Endothelial cell of umbilical vein (primary cell): Measurements from ENCODE around the gene VSIG10L2. TPM values are rescaled to one million over a fixed set of nuclear protein-coding genes. Genes with fewer than 3 reads are reported as not detected.

Experiments
- BruUV-seq: library from RNA; stranded (reverse); fragments of 400-500 nt; replicated peaks from 2 replicates; lab custom pipeline; 2021; lab: Mats Ljungman, UMichigan
- CTCF ChIA-PET: fragments of 300-600, 350-600 bp; sonication (Branson Sonifier 250); formaldehyde crosslinking; loops from one replicate; lab custom pipeline; 2021; ENCODE audit warnings: antibody characterized with exemption, inconsistent platforms; lab: Charles Lee
- POLR2A ChIA-PET: fragments of 300-600, 350-600 bp; sonication (Branson Sonifier 250); formaldehyde crosslinking; loops from one replicate; lab custom pipeline; 2021; ENCODE audit warnings: antibody characterized with exemption, inconsistent platforms; lab: Charles Lee
- DNase-seq: peaks from one replicate; pipeline ENCODE4 v3.0.0-alpha.2; 2011; ENCODE audit warnings: low read depth, low spot score
- FAIRE-seq: peaks from 2 replicates; lab custom pipeline; 2011; peaks lifted over from hg19 to GRCh38; lab: Jason Lieb, UNC
- H2AFZ ChIP-seq: 2 replicates; pipeline ENCODE4 v1.6.0; 2012; ENCODE audit warnings: low read depth, low read length, control low read depth, inconsistent platforms
- H3K27ac ChIP-seq: 2 replicates; pipeline ENCODE4 v1.5.1; 2011; ENCODE audit warnings: low read depth, mild to moderate bottlenecking, control low read depth, low read length, moderate library complexity; ENCODE audit not compliant: insufficient read depth
- H3K27me3 ChIP-seq, 2 experiments: 2 replicates each; pipeline versions ENCODE4 v1.6.0 to v1.6.1; 2011; ENCODE audit warnings: low read length in 2 of 2, mixed read lengths in 1 of 2; ENCODE audit not compliant: control insufficient read depth in 2 of 2, insufficient read depth in 2 of 2
- H3K36me3 ChIP-seq, 2 experiments: 2 replicates in 1 of 2; 3 replicates in 1 of 2; pipeline ENCODE4 v1.5.1; 2011; ENCODE audit warnings: low read length in 2 of 2, mild to moderate bottlenecking in 1 of 2, moderate library complexity in 1 of 2; ENCODE audit not compliant: control insufficient read depth in 2 of 2, insufficient read depth in 2 of 2; ENCODE audit errors: extremely low read depth in 1 of 2
- H3K4me1 ChIP-seq: 3 replicates; pipeline ENCODE4 v1.5.1; 2011; ENCODE audit warnings: mild to moderate bottlenecking, low read length; ENCODE audit not compliant: control insufficient read depth, insufficient read depth; ENCODE audit errors: extremely low read depth
- H3K4me2 ChIP-seq: 2 replicates; pipeline ENCODE4 v1.6.1; 2011; ENCODE audit warnings: low read length, control low read depth, mixed read lengths; ENCODE audit not compliant: insufficient read depth
- H3K4me3 ChIP-seq, 3 experiments: fragments of 200-600 bp in 1 of 3; sonication (generic), shearing (Covaris generic) in 1 of 3; replicated peaks in 1 of 3; 2 replicates each; pipeline ENCODE4 v1.5.1; 2011 to 2016; ENCODE audit warnings: control low read depth in 3 of 3, low read length in 3 of 3, mild to moderate bottlenecking in 2 of 3, inconsistent platforms in 1 of 3, low read depth in 1 of 3, moderate library complexity in 1 of 3; ENCODE audit not compliant: insufficient read depth in 1 of 3
- H3K79me2 ChIP-seq: 2 replicates; pipeline ENCODE4 v1.6.0; 2012; ENCODE audit warnings: low read length, inconsistent platforms; ENCODE audit not compliant: control insufficient read depth, insufficient read depth
- H3K9ac ChIP-seq: replicated peaks from 2 replicates; pipeline ENCODE3; 2011; ENCODE audit warnings: low read length, control low read depth; ENCODE audit not compliant: insufficient read depth; ENCODE audit errors: extremely low read depth
- H3K9me1 ChIP-seq: replicated peaks from 3 replicates; pipeline ENCODE4 v1.6.0; 2011; ENCODE audit warnings: mild to moderate bottlenecking, low read length; ENCODE audit not compliant: control insufficient read depth, insufficient read depth; ENCODE audit errors: extremely low read depth
- H3K9me3 ChIP-seq: replicated peaks from 2 replicates; pipeline ENCODE4 v1.5.1; 2012; ENCODE audit warnings: low read length, inconsistent platforms; ENCODE audit not compliant: control insufficient read depth, insufficient read depth
- H4K20me1 ChIP-seq: replicated peaks from 2 replicates; pipeline ENCODE3; 2011; ENCODE audit warnings: mild to moderate bottlenecking, low read length; ENCODE audit not compliant: control insufficient read depth, insufficient read depth; ENCODE audit errors: extremely low read depth
- EZH2 ChIP-seq: IDR thresholded peaks from 2 replicates; pipeline ENCODE4 v1.6.1; 2012; ENCODE audit warnings: borderline replicate concordance, low read depth, mild to moderate bottlenecking, moderate library complexity, low read length, inconsistent platforms; ENCODE audit not compliant: severe bottlenecking
- FOS ChIP-seq: IDR thresholded peaks from 2 replicates; pipeline ENCODE4 v1.6.1; 2011; ENCODE audit warnings: mild to moderate bottlenecking, low read length, moderate library complexity, borderline replicate concordance; ENCODE audit not compliant: insufficient read depth
- MYC ChIP-seq: IDR thresholded peaks from one replicate; pipeline ENCODE4 v1.6.1; 2011; ENCODE audit warnings: mild to moderate bottlenecking, low read depth, low read length
- POLR2A ChIP-seq: IDR thresholded peaks from 2 replicates; pipeline ENCODE4 v1.6.1; 2012; ENCODE audit warnings: low read depth, mild to moderate bottlenecking, control low read depth, low read length
- POLR2AphosphoS5 ChIP-seq: IDR thresholded peaks from 2 replicates; pipeline ENCODE4 v1.6.1; 2012; ENCODE audit warnings: low read depth, mild to moderate bottlenecking, control low read depth, low read length, moderate library complexity; ENCODE audit not compliant: insufficient read depth
- dilution Hi-C: fragments of 300-500 bp; cut with MboI; formaldehyde crosslinking; loops from one replicate; pipeline ENCODE4 v1.15.0; 2019; ENCODE audit warnings: low sequenced_read_pairs; ENCODE audit not compliant: extremely low pct_ligation_motif_present
- intact Hi-C: fragments of 100-400 bp; cut with micrococcal nuclease; formaldehyde crosslinking; loops from one replicate; pipeline ENCODE4 v1.10.0; 2022
- polyA plus RNA-seq, 4 experiments: library from polyadenylated mRNA; depleted of rRNA in 3 of 4; stranded (reverse) in 3 of 4; unstranded in 1 of 4; fragments of >200 nt; gene quantifications; 2 replicates each; pipeline versions ENCODE4 v1.2.1 to v1.2.3, GENCODE V29; 2011 to 2012; ENCODE audit warnings: missing spikeins in 1 of 4
- total RNA-seq: library from RNA; stranded (reverse); gene quantifications from 2 replicates; pipeline ENCODE4 v1.2.3, GENCODE V29; 2021
- TF ChIP-seq, protein P1 (sequence below), 2 donors: IDR thresholded peaks; 1 replicate in 1 of 2; 2 replicates in 1 of 2; pipeline ENCODE4 v1.5.1; 2011; ENCODE audit warnings: low read length in 2 of 2, mild to moderate bottlenecking in 2 of 2, moderate library complexity in 2 of 2, control low read depth in 1 of 2, inconsistent platforms in 1 of 2, low read depth in 1 of 2; ENCODE audit not compliant: insufficient read depth in 1 of 2; ENCODE audit errors: extremely low read depth in 1 of 2
- TF ChIP-seq, protein P2 (sequence below): IDR thresholded peaks from 2 replicates; pipeline ENCODE4 v1.6.1; 2011; ENCODE audit not compliant: insufficient read depth, insufficient read length

The VSIG10L2 gene
- total and polyA plus RNA-seq, 2 donors (not counting 3 experiments of a cell fraction or from before 2014, with no cell fraction given), result not detected

- no peak for FAIRE-seq
- CTCF ChIA-PET, result interaction anchor here (1.0 kb wide), 1 partner anchor 11 kb away, joined by 3 read pairs; no protein-coding TSS in a partner anchor
Measured at GRCh38 chr11:125953401-125953935, 7.6 kb downstream of the VSIG10L2 start.

More at GRCh38 chr11:125953401-125953935, 7.6 kb downstream of the VSIG10L2 start:
- no peaks in the 10 kb centered on the region for H3K27me3 ChIP-seq
- no peaks in the 10 kb centered on the region for H3K9me3 ChIP-seq
- H3K9me1 ChIP-seq, result no peaks in the 10 kb centered on the region
- TF ChIP-seq EZH2, result no peak
- TF ChIP-seq FOS, result no peak
- no peak for TF ChIP-seq POLR2AphosphoS5
- TF ChIP-seq, protein P1, sequence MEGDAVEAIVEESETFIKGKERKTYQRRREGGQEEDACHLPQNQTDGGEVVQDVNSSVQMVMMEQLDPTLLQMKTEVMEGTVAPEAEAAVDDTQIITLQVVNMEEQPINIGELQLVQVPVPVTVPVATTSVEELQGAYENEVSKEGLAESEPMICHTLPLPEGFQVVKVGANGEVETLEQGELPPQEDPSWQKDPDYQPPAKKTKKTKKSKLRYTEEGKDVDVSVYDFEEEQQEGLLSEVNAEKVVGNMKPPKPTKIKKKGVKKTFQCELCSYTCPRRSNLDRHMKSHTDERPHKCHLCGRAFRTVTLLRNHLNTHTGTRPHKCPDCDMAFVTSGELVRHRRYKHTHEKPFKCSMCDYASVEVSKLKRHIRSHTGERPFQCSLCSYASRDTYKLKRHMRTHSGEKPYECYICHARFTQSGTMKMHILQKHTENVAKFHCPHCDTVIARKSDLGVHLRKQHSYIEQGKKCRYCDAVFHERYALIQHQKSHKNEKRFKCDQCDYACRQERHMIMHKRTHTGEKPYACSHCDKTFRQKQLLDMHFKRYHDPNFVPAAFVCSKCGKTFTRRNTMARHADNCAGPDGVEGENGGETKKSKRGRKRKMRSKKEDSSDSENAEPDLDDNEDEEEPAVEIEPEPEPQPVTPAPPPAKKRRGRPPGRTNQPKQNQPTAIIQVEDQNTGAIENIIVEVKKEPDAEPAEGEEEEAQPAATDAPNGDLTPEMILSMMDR (IDR thresholded peaks at IDR 0.05; ENCODE audit: extremely low read depth in 1 of 2, insufficient read depth in 1 of 2, low read depth in 1 of 2, low read length in 2 of 2), result no peak
- TF ChIP-seq POLR2A, result no peak
- TF ChIP-seq, protein P2, sequence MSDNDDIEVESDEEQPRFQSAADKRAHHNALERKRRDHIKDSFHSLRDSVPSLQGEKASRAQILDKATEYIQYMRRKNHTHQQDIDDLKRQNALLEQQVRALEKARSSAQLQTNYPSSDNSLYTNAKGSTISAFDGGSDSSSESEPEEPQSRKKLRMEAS, result no peak
- TF ChIP-seq MYC, result no peak
- no peaks in the 10 kb centered on the region for H3K4me1 ChIP-seq
- no peaks in the 10 kb centered on the region for H3K36me3 ChIP-seq
- dilution Hi-C loops (no loop called here), intact Hi-C loops (no loop called here)
- POLR2A ChIA-PET, result no interaction called here
- H4K20me1 ChIP-seq, result no peaks in the 10 kb centered on the region
- DNase-seq, result no peak
- no peak overlapping the region for H2AFZ ChIP-seq
- H3K4me3 ChIP-seq, result no peak overlapping the region
- H3K27ac ChIP-seq, result no peak overlapping the region
- H3K9ac ChIP-seq, result no peak overlapping the region
- H3K4me2 ChIP-seq, result no peak overlapping the region
- no peaks in the 10 kb centered on the region for H3K79me2 ChIP-seq
- no TSS peak for BruUV-seq
